ENCODE measurements around the gene BRWD1.

Gene BRWD1

DNA sequence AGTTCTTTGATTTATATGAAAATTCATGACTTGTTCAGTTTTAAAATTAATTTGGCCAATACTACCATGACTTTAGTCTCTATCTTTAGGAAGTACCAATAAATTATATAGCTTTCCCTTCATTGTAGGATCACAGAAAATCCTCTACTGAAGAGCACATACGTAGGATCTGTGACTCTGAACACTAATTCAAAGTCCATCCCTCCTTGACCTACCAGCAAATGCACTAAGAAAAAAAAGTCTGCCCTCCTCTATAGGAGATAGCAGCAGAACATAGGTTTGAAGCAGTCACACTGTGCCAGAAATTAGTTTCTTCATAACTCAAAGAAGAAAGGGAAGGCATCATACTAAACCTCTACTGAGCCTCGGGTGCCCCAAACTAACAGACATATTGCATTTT lies 16.5 kb downstream of the BRWD1 start:
- TF ChIP-seq RARB (CRISPR knock-in tag; IDR thresholded peaks at IDR 0.05) = no peak
- no peak for ATAC-seq

GRCh38 chr21:39288987-39289386 lies 24.4 kb downstream of the BRWD1 start:
- no peak for ATAC-seq
- TF ChIP-seq, protein P1, sequence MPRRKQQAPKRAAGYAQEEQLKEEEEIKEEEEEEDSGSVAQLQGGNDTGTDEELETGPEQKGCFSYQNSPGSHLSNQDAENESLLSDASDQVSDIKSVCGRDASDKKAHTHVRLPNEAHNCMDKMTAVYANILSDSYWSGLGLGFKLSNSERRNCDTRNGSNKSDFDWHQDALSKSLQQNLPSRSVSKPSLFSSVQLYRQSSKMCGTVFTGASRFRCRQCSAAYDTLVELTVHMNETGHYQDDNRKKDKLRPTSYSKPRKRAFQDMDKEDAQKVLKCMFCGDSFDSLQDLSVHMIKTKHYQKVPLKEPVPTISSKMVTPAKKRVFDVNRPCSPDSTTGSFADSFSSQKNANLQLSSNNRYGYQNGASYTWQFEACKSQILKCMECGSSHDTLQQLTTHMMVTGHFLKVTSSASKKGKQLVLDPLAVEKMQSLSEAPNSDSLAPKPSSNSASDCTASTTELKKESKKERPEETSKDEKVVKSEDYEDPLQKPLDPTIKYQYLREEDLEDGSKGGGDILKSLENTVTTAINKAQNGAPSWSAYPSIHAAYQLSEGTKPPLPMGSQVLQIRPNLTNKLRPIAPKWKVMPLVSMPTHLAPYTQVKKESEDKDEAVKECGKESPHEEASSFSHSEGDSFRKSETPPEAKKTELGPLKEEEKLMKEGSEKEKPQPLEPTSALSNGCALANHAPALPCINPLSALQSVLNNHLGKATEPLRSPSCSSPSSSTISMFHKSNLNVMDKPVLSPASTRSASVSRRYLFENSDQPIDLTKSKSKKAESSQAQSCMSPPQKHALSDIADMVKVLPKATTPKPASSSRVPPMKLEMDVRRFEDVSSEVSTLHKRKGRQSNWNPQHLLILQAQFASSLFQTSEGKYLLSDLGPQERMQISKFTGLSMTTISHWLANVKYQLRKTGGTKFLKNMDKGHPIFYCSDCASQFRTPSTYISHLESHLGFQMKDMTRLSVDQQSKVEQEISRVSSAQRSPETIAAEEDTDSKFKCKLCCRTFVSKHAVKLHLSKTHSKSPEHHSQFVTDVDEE (CRISPR knock-in tag; IDR thresholded peaks at IDR 0.05) = no peak
- TF ChIP-seq ZNF8 (CRISPR knock-in tag; IDR thresholded peaks at IDR 0.05) = no peak
- no peak for TF ChIP-seq OSR1 (CRISPR knock-in tag; IDR thresholded peaks at IDR 0.05)
- TF ChIP-seq TCF4 (CRISPR knock-in tag; IDR thresholded peaks at IDR 0.05; ENCODE audit: borderline replicate concordance) = no peak
- no peak for TF ChIP-seq GLIS3 (CRISPR knock-in tag; IDR thresholded peaks at IDR 0.05)
- no peak for TF ChIP-seq POU6F1 (CRISPR knock-in tag; IDR thresholded peaks at IDR 0.05; ENCODE audit: borderline replicate concordance, low read depth)

- ATAC-seq = no peak
- TF ChIP-seq ZC3H10 (CRISPR knock-in tag; IDR thresholded peaks at IDR 0.05) (no peak), SNAI2 (CRISPR knock-in tag; IDR thresholded peaks at IDR 0.05) (no peak), GLIS3 (CRISPR knock-in tag; IDR thresholded peaks at IDR 0.05) (no peak), OSR1 (CRISPR knock-in tag; IDR thresholded peaks at IDR 0.05) (no peak), ZNF70 (CRISPR knock-in tag; IDR thresholded peaks at IDR 0.05) (no peak), ZFP30 (CRISPR knock-in tag; IDR thresholded peaks at IDR 0.05) (no peak), ARNTL (CRISPR knock-in tag; IDR thresholded peaks at IDR 0.05; ENCODE audit: borderline replicate concordance, low read depth) (no peak), CSDC2 (CRISPR knock-in tag; IDR thresholded peaks at IDR 0.05) (no peak), TOX (CRISPR knock-in tag; IDR thresholded peaks at IDR 0.05; ENCODE audit: borderline replicate concordance) (no peak), POU6F1 (CRISPR knock-in tag; IDR thresholded peaks at IDR 0.05; ENCODE audit: borderline replicate concordance, low read depth) (no peak), BACH2 (CRISPR knock-in tag; IDR thresholded peaks at IDR 0.05; ENCODE audit: borderline replicate concordance) (no peak), ZNF8 (CRISPR knock-in tag; IDR thresholded peaks at IDR 0.05) (no peak), PPARA (CRISPR knock-in tag; IDR thresholded peaks at IDR 0.05; ENCODE audit: borderline replicate concordance) (no peak)
- TF ChIP-seq, protein P2, sequence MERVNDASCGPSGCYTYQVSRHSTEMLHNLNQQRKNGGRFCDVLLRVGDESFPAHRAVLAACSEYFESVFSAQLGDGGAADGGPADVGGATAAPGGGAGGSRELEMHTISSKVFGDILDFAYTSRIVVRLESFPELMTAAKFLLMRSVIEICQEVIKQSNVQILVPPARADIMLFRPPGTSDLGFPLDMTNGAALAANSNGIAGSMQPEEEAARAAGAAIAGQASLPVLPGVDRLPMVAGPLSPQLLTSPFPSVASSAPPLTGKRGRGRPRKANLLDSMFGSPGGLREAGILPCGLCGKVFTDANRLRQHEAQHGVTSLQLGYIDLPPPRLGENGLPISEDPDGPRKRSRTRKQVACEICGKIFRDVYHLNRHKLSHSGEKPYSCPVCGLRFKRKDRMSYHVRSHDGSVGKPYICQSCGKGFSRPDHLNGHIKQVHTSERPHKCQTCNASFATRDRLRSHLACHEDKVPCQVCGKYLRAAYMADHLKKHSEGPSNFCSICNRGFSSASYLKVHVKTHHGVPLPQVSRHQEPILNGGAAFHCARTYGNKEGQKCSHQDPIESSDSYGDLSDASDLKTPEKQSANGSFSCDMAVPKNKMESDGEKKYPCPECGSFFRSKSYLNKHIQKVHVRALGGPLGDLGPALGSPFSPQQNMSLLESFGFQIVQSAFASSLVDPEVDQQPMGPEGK (CRISPR knock-in tag; IDR thresholded peaks at IDR 0.05; ENCODE audit: borderline replicate concordance) = no peak
- TF ChIP-seq, protein P1 (CRISPR knock-in tag; IDR thresholded peaks at IDR 0.05) = no peak
- TF ChIP-seq, protein P3, sequence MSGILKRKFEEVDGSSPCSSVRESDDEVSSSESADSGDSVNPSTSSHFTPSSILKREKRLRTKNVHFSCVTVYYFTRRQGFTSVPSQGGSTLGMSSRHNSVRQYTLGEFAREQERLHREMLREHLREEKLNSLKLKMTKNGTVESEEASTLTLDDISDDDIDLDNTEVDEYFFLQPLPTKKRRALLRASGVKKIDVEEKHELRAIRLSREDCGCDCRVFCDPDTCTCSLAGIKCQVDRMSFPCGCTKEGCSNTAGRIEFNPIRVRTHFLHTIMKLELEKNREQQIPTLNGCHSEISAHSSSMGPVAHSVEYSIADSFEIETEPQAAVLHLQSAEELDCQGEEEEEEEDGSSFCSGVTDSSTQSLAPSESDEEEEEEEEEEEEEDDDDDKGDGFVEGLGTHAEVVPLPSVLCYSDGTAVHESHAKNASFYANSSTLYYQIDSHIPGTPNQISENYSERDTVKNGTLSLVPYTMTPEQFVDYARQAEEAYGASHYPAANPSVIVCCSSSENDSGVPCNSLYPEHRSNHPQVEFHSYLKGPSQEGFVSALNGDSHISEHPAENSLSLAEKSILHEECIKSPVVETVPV (CRISPR knock-in tag; IDR thresholded peaks at IDR 0.05) = no peak
Observed at GRCh38 chr21:39282911-39283310, 30.5 kb downstream of the BRWD1 start.

All from SK-N-SH treated with all-trans-retinoic acid at 6 μM for 48 hours (cell line).